Fibroblast of skin of abdomen (primary cell): ENCODE results near the gene IGSF3.
"Not testable (repeated sequence)": the region's sequence is repeated elsewhere in the genome, so short reads cannot be mapped to it uniquely, and the experiment has no call there.

Source experiments
- DNase-seq: peaks from one replicate; pipeline ENCODE4 v3.0.0-alpha.2; 2013

IGSF3 gene

GRCh38 chr1:116658645-116659044, 8.9 kb downstream of the IGSF3 start:
- DNase-seq = not testable (repeated sequence)

- not testable (repeated sequence) for DNase-seq
These were observed 9.7 kb downstream of the IGSF3 start for GRCh38 chr1:116657836-116658235.

- no peak for DNase-seq
These were observed 13.2 kb downstream of the IGSF3 start for GRCh38 chr1:116654351-116654750.

- DNase-seq = not testable (repeated sequence)
These were observed 14.9 kb downstream of the IGSF3 start for GRCh38 chr1:116652598-116652997.

- not testable (repeated sequence) for DNase-seq
These were observed 16.8 kb downstream of the IGSF3 start for GRCh38 chr1:116650781-116651180.

GRCh38 chr1:116649041-116649440, 18.5 kb downstream of the IGSF3 start:
- DNase-seq = peak; percentile 13

- not testable (repeated sequence) for DNase-seq
These were observed 19.2 kb downstream of the IGSF3 start for GRCh38 chr1:116648325-116648724.

GRCh38 chr1:116647186-116647585, 20.3 kb downstream of the IGSF3 start:
- DNase-seq = not testable (repeated sequence)

GRCh38 chr1:116646673-116647170, 20.8 kb downstream of the IGSF3 start:
- not testable (repeated sequence) for DNase-seq

GRCh38 chr1:116645802-116646672, 21.5 kb downstream of the IGSF3 start:
- not testable (repeated sequence) for DNase-seq

- DNase-seq = not testable (repeated sequence)
These were observed 22.5 kb downstream of the IGSF3 start for GRCh38 chr1:116644993-116645392.

GRCh38 chr1:116644096-116644495, 23.4 kb downstream of the IGSF3 start:
- not testable (repeated sequence) for DNase-seq

- not testable (repeated sequence) for DNase-seq
These were observed 24.2 kb downstream of the IGSF3 start for GRCh38 chr1:116643281-116643751.

GRCh38 chr1:116642311-116643280, 24.9 kb downstream of the IGSF3 start:
- not testable (repeated sequence) for DNase-seq

GRCh38 chr1:116637583-116637982, 29.9 kb downstream of the IGSF3 start:
- not testable (repeated sequence) for DNase-seq

- not testable (repeated sequence) for DNase-seq
These were observed 30.9 kb downstream of the IGSF3 start for GRCh38 chr1:116636584-116636983.

- not testable (repeated sequence) for DNase-seq
These were observed 33.1 kb downstream of the IGSF3 start for GRCh38 chr1:116634386-116634785.

- not testable (repeated sequence) for DNase-seq
These were observed 35.3 kb downstream of the IGSF3 start for GRCh38 chr1:116631996-116632925.

GRCh38 chr1:116631554-116631953, 36.0 kb downstream of the IGSF3 start:
- DNase-seq = not testable (repeated sequence)

- DNase-seq = not testable (repeated sequence)
These were observed 37.5 kb downstream of the IGSF3 start for GRCh38 chr1:116630057-116630456.

GRCh38 chr1:116629441-116629840, 38.1 kb downstream of the IGSF3 start:
- not testable (repeated sequence) for DNase-seq
